HepG2 (cell line): ENCODE measurements around the gene CSKMT. TPM values are rescaled to one million over a fixed set of nuclear protein-coding genes. Genes with fewer than 3 reads are reported as not detected.

Experiments used
- ATF6 ChIP-seq: sonication (generic); formaldehyde crosslinking; conservative IDR thresholded peaks from 2 replicates; pipeline ENCODE4 v1.4.0; 2020; ENCODE audit warnings: missing genetic modification reagents
- DBP ChIP-seq: sonication (generic); formaldehyde crosslinking; IDR thresholded peaks from 2 replicates; pipeline ENCODE4 v1.4.0; 2020; ENCODE audit warnings: missing genetic modification reagents; ENCODE audit errors: not compliant biosample characterization
- HDAC1 ChIP-seq: sonication (generic); formaldehyde crosslinking; IDR thresholded peaks from 2 replicates; pipeline ENCODE4 v1.5.1; 2020; ENCODE audit warnings: mild to moderate bottlenecking, missing genetic modification reagents
- HNRNPUL1 ChIP-seq: fragments of 200-400 bp; formaldehyde crosslinking; IDR thresholded peaks from 2 replicates; pipeline ENCODE4 v1.6.1; 2017; ENCODE audit warnings: low read depth, mild to moderate bottlenecking, low read length, moderate library complexity
- RFX1 ChIP-seq: fragments of 450-650 bp; IDR thresholded peaks from 2 replicates; pipeline ENCODE4 v1.6.1; 2017
- SMARCE1 ChIP-seq: fragments of 450-650 bp; IDR thresholded peaks from 2 replicates; pipeline ENCODE4 v1.6.1; 2017; ENCODE audit warnings: borderline replicate concordance
- SP4 ChIP-seq: sonication (generic); formaldehyde crosslinking; IDR thresholded peaks from 2 replicates; pipeline ENCODE4 v1.8.1; 2023; ENCODE audit warnings: mild to moderate bottlenecking, missing genetic modification reagents
- ZC3H4 ChIP-seq: sonication (generic); formaldehyde crosslinking; IDR thresholded peaks from 2 replicates; pipeline ENCODE4 v1.4.0; 2020; ENCODE audit warnings: missing genetic modification reagents, borderline replicate concordance
- ZFAT ChIP-seq: sonication (generic); formaldehyde crosslinking; conservative IDR thresholded peaks from 2 replicates; pipeline ENCODE4 v1.8.1; 2023; ENCODE audit warnings: missing genetic modification reagents, inconsistent platforms
- ZNF142 ChIP-seq: sonication (generic); formaldehyde crosslinking; IDR thresholded peaks from 2 replicates; pipeline ENCODE4 v1.4.0; 2020; ENCODE audit warnings: missing genetic modification reagents
- ZNF160 ChIP-seq: sonication (generic); formaldehyde crosslinking; IDR thresholded peaks from 2 replicates; pipeline ENCODE4 v1.8.0; 2022; ENCODE audit warnings: mild to moderate bottlenecking, inconsistent platforms, missing genetic modification reagents
- ZNF282 ChIP-seq: fragments of 450-650 bp; IDR thresholded peaks from 2 replicates; pipeline ENCODE4 v1.6.1; 2018; ENCODE audit not compliant: partially characterized antibody
- ZNF296 ChIP-seq: sonication (generic); formaldehyde crosslinking; conservative IDR thresholded peaks from 2 replicates; pipeline ENCODE4 v1.5.0; 2020; ENCODE audit warnings: mild to moderate bottlenecking, missing genetic modification reagents
- ZNF33B ChIP-seq: sonication (generic); formaldehyde crosslinking; IDR thresholded peaks from 2 replicates; pipeline ENCODE4 v1.5.1; 2020; ENCODE audit warnings: mild to moderate bottlenecking, missing genetic modification reagents
- ZNF674 ChIP-seq: sonication (generic); formaldehyde crosslinking; IDR thresholded peaks from 2 replicates; pipeline ENCODE4 v1.5.0; 2020; ENCODE audit warnings: low read depth, mild to moderate bottlenecking, missing genetic modification reagents
- ZNF792 ChIP-seq: IDR thresholded peaks from 2 replicates; pipeline ENCODE4 v1.6.1; 2016
- ZSCAN29 ChIP-seq: sonication (generic); formaldehyde crosslinking; conservative IDR thresholded peaks from 2 replicates; pipeline ENCODE4 v1.4.0; 2020; ENCODE audit warnings: mild to moderate bottlenecking, missing genetic modification reagents
- polyA plus RNA-seq, 8 experiments: library from polyadenylated mRNA; depleted of rRNA in 3 of 8; stranded (reverse) in 7 of 8; unstranded in 1 of 8; fragments of >200 nt; fragmentation: Illumina TruSeq in 4 of 8; extraction: Trizol in 4 of 8; gene quantifications; 2 replicates each; pipeline versions ENCODE4 v1.2.1 to v1.2.3, GENCODE V29; 2011 to 2016; ENCODE audit warnings: low read depth in 4 of 8, missing spikeins in 1 of 8, mixed read lengths in 1 of 8; ENCODE audit not compliant: insufficient read depth in 1 of 8
- total RNA-seq, 5 experiments: library from RNA; depleted of rRNA; stranded (reverse); fragments of >200 nt; fragmentation: Illumina TruSeq; extraction: Trizol; gene quantifications; 2 replicates each; pipeline ENCODE4 v1.2.3, GENCODE V29; 2016; ENCODE audit warnings: low read depth in 1 of 5
- TF ChIP-seq, protein P1 (sequence below): sonication (generic); formaldehyde crosslinking; IDR thresholded peaks from 2 replicates; pipeline ENCODE4 v1.4.0; 2020; ENCODE audit warnings: mild to moderate bottlenecking, missing genetic modification reagents

CSKMT gene
- total and polyA plus RNA-seq, 2 of the 13 experiments (the other 11 are each of a cell fraction or from before 2014, with no cell fraction given), result 7.6 to 31.8 TPM

GRCh38 chr11:62621567-62622470, 43.3 kb upstream of the CSKMT start, which contains the start of gene B3GAT3 (continued):
- TF ChIP-seq HNRNPUL1, result no peak
- TF ChIP-seq HDAC1 (CRISPR knock-in tag), result peak; percentile 96
- TF ChIP-seq ZNF296, result no peak
- no peak for TF ChIP-seq ZFAT
- TF ChIP-seq ZSCAN29, result no peak
- TF ChIP-seq ZNF142 (CRISPR knock-in tag), result peak; percentile 24; the same call in 1 of the 2 replicates
- peak; percentile 83 for TF ChIP-seq ZNF792 (CRISPR knock-in tag)
- TF ChIP-seq ZNF160 (CRISPR knock-in tag), result peak; percentile 70; the same call in 1 of the 2 replicates
- TF ChIP-seq ZC3H4 (CRISPR knock-in tag), result 0 out of 2 replicates have a peak, but pooled peaks have one; percentile 55
- TF ChIP-seq RFX1, result no peak
- TF ChIP-seq DBP (CRISPR knock-in tag), result no peak
- no peak for TF ChIP-seq SMARCE1
- TF ChIP-seq, protein P1, sequence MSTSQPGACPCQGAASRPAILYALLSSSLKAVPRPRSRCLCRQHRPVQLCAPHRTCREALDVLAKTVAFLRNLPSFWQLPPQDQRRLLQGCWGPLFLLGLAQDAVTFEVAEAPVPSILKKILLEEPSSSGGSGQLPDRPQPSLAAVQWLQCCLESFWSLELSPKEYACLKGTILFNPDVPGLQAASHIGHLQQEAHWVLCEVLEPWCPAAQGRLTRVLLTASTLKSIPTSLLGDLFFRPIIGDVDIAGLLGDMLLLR (CRISPR knock-in tag), result peak; percentile 95; the same call in 1 of the 2 replicates
- TF ChIP-seq ZNF282, result no peak
- TF ChIP-seq ATF6 (CRISPR knock-in tag), result no peak
- TF ChIP-seq ZNF33B (CRISPR knock-in tag), result peak; percentile 93
- peak; percentile 92 for TF ChIP-seq SP4 (CRISPR knock-in tag)
- TF ChIP-seq ZNF674 (CRISPR knock-in tag), result 0 out of 2 replicates have a peak, but pooled peaks have one; percentile 71
